ENCODE measurements around the gene EFNB2. TPM values are rescaled to one million over a fixed set of nuclear protein-coding genes. Genes with fewer than 3 reads are reported as not detected.

The EFNB2 gene
- total and polyA plus RNA-seq, 2 donors from 2014 or later, result 12.7 to 32.8 TPM

GRCh38 chr13:106455190-106455589, 80.3 kb downstream of the EFNB2 start:
- no peaks in the 10 kb centered on the region for H3K9me3 ChIP-seq (ENCODE audit: control insufficient read depth in 2 of 3, insufficient read depth in 1 of 3, low read length in 3 of 3)
- no peak overlapping the region for H3K9ac ChIP-seq (ENCODE audit: low read length in 3 of 3)
- H3K4me1 ChIP-seq (ENCODE audit: control insufficient read depth in 2 of 3, insufficient read depth in 2 of 3, low read depth in 1 of 3, low read length in 3 of 3), result no peaks in the 10 kb centered on the region
- DNase-seq, result no peak
- no peaks in the 10 kb centered on the region for H3K36me3 ChIP-seq (ENCODE audit: control insufficient read depth in 2 of 3, insufficient read depth in 3 of 3, low read length in 3 of 3)
- intact Hi-C loops (cut with DNase I), result no loop called here
- FAIRE-seq, result no peak
- H3K4me3 ChIP-seq (ENCODE audit: low read length in 3 of 3), result no peak overlapping the region
- no peaks in the 10 kb centered on the region for H3K27me3 ChIP-seq (ENCODE audit: control insufficient read depth, insufficient read depth, low read length)
- TF ChIP-seq, protein P1, sequence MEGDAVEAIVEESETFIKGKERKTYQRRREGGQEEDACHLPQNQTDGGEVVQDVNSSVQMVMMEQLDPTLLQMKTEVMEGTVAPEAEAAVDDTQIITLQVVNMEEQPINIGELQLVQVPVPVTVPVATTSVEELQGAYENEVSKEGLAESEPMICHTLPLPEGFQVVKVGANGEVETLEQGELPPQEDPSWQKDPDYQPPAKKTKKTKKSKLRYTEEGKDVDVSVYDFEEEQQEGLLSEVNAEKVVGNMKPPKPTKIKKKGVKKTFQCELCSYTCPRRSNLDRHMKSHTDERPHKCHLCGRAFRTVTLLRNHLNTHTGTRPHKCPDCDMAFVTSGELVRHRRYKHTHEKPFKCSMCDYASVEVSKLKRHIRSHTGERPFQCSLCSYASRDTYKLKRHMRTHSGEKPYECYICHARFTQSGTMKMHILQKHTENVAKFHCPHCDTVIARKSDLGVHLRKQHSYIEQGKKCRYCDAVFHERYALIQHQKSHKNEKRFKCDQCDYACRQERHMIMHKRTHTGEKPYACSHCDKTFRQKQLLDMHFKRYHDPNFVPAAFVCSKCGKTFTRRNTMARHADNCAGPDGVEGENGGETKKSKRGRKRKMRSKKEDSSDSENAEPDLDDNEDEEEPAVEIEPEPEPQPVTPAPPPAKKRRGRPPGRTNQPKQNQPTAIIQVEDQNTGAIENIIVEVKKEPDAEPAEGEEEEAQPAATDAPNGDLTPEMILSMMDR (IDR thresholded peaks at IDR 0.05; ENCODE audit: borderline replicate concordance, extremely low read depth, insufficient read depth), result no peak
- H3K27ac ChIP-seq (ENCODE audit: low read depth in 2 of 2, low read length in 2 of 2), result no peak overlapping the region

- Histone ChIP-seq H3K4me1 (ENCODE audit: control insufficient read depth in 2 of 3, insufficient read depth in 2 of 3, low read depth in 1 of 3, low read length in 3 of 3) (no peaks in the 10 kb centered on the region), H3K9ac (ENCODE audit: low read length in 3 of 3) (no peak overlapping the region), H3K27me3 (ENCODE audit: control insufficient read depth, insufficient read depth, low read length) (no peaks in the 10 kb centered on the region), H3K36me3 (ENCODE audit: control insufficient read depth in 2 of 3, insufficient read depth in 3 of 3, low read length in 3 of 3) (no peaks in the 10 kb centered on the region), H3K4me3 (ENCODE audit: low read length in 3 of 3) (no peak overlapping the region), H3K9me3 (ENCODE audit: control insufficient read depth in 2 of 3, insufficient read depth in 1 of 3, low read length in 3 of 3) (no peaks in the 10 kb centered on the region), H3K27ac (ENCODE audit: low read depth in 2 of 2, low read length in 2 of 2) (no peak overlapping the region)
- intact Hi-C loops (cut with DNase I), result no loop called here
- TF ChIP-seq, protein P1 (IDR thresholded peaks at IDR 0.05; ENCODE audit: borderline replicate concordance, extremely low read depth, insufficient read depth), result no peak
- FAIRE-seq (no peak), DNase-seq (no peak)
Observed at GRCh38 chr13:106453101-106453500, 82.4 kb downstream of the EFNB2 start.

- H3K9me3 ChIP-seq (ENCODE audit: control insufficient read depth in 2 of 3, insufficient read depth in 1 of 3, low read length in 3 of 3), result no peaks in the 10 kb centered on the region
- no peaks in the 10 kb centered on the region for H3K36me3 ChIP-seq (ENCODE audit: control insufficient read depth in 2 of 3, insufficient read depth in 3 of 3, low read length in 3 of 3)
- intact Hi-C loops (cut with DNase I), result no loop called here
- DNase-seq, result no peak
- no peak for FAIRE-seq
- H3K9ac ChIP-seq (ENCODE audit: low read length in 3 of 3), result no peak overlapping the region
- no peak overlapping the region for H3K4me3 ChIP-seq (ENCODE audit: low read length in 3 of 3)
- no peaks in the 10 kb centered on the region for H3K27me3 ChIP-seq (ENCODE audit: control insufficient read depth, insufficient read depth, low read length)
- no peaks in the 10 kb centered on the region for H3K4me1 ChIP-seq (ENCODE audit: control insufficient read depth in 2 of 3, insufficient read depth in 2 of 3, low read depth in 1 of 3, low read length in 3 of 3)
- no peak overlapping the region for H3K27ac ChIP-seq (ENCODE audit: low read depth in 2 of 2, low read length in 2 of 2)
- TF ChIP-seq, protein P1 (IDR thresholded peaks at IDR 0.05; ENCODE audit: borderline replicate concordance, extremely low read depth, insufficient read depth), result no peak
Observed at GRCh38 chr13:106450991-106451390, 84.5 kb downstream of the EFNB2 start.

DNA sequence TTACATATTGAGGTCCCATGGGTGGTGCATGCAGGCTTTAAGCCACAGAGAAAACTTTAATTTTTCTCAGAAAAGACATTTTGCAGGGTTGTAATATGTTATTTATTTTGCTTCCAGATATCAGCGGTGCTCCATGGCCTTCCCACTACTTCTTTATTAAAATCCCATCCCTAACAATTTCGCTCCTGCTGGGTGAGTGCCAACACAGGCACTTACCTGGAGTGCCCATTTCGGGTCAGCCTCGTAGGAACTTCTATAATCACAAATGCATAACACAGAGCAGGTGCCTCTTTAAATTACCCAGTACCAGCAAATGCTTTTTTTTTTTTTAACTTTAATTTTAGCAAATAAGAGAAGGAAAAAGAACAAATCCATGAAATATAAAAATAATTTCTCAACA, 86.4 kb downstream of the EFNB2 start:
- Histone ChIP-seq H3K4me3 (ENCODE audit: low read length in 3 of 3) (no peak overlapping the region), H3K4me1 (ENCODE audit: control insufficient read depth in 2 of 3, insufficient read depth in 2 of 3, low read depth in 1 of 3, low read length in 3 of 3) (no peaks in the 10 kb centered on the region), H3K9ac (ENCODE audit: low read length in 3 of 3) (no peak overlapping the region), H3K27me3 (ENCODE audit: control insufficient read depth, insufficient read depth, low read length) (no peaks in the 10 kb centered on the region), H3K27ac (ENCODE audit: low read depth in 2 of 2, low read length in 2 of 2) (no peak overlapping the region), H3K36me3 (ENCODE audit: control insufficient read depth in 2 of 3, insufficient read depth in 3 of 3, low read length in 3 of 3) (no peaks in the 10 kb centered on the region), H3K9me3 (ENCODE audit: control insufficient read depth in 2 of 3, insufficient read depth in 1 of 3, low read length in 3 of 3) (no peaks in the 10 kb centered on the region)
- no peak for FAIRE-seq
- intact Hi-C loops (cut with DNase I), result no loop called here
- no peak for DNase-seq
- TF ChIP-seq, protein P1 (IDR thresholded peaks at IDR 0.05; ENCODE audit: borderline replicate concordance, extremely low read depth, insufficient read depth), result no peak
